Activated CD8-positive, alpha-beta T cell treated with anti-CD3 and anti-CD28 coated beads, Interleukin-2, amount 10 ng/mL, durations not matched to agents 7 days and 5 days (primary cell): ENCODE data around the gene CNTN1. TPM values are rescaled to one million over a fixed set of nuclear protein-coding genes. Genes with fewer than 3 reads are reported as not detected.

ENCODE experiments used
- ATAC-seq: fragments of 150-1000 bp; cut with Tn5 transposase; one replicate; pipeline ENCODE4 v1.10.0; 2021; ENCODE audit warnings: moderate library complexity
- CTCF ChIA-PET: fragments of 350-600 bp; sonication (Branson Sonifier 250); formaldehyde crosslinking; loops from one replicate; lab custom pipeline; 2021; ENCODE audit warnings: antibody characterized with exemption; lab: Charles Lee
- POLR2A ChIA-PET: fragments of 350-600 bp; sonication (Branson Sonifier 250); formaldehyde crosslinking; loops from one replicate; lab custom pipeline; 2021; ENCODE audit warnings: antibody characterized with exemption; lab: Charles Lee
- DNase-seq: peaks from one replicate; pipeline ENCODE4 v3.0.0-alpha.2; 2020
- H3K27ac Mint-ChIP-seq: one replicate; pipeline ENCODE4 v1.8.0; 2021; ENCODE audit warnings: mild to moderate bottlenecking, mixed read lengths
- H3K27me3 Mint-ChIP-seq: one replicate; pipeline ENCODE4 v1.8.0; 2021; ENCODE audit warnings: low read depth, mixed read lengths
- H3K36me3 Mint-ChIP-seq: one replicate; pipeline ENCODE4 v1.8.0; 2021; ENCODE audit warnings: low read depth, mixed read lengths
- H3K4me1 Mint-ChIP-seq: one replicate; pipeline ENCODE4 v1.8.0; 2021; ENCODE audit warnings: low read depth, mixed read lengths
- H3K4me3 Mint-ChIP-seq: one replicate; pipeline ENCODE4 v1.8.0; 2021; ENCODE audit warnings: mild to moderate bottlenecking, mixed read lengths
- H3K9me3 Mint-ChIP-seq: one replicate; pipeline ENCODE4 v1.8.0; 2022; ENCODE audit warnings: mixed read lengths; ENCODE audit not compliant: insufficient read depth
- total RNA-seq, 2 experiments: library from RNA; stranded (reverse); gene quantifications; one replicate each; pipeline ENCODE4 v1.2.3, GENCODE V29; 2021

Gene CNTN1
- total RNA-seq, 2 experiments from 2014 or later: not detected

- H3K27ac Mint-ChIP-seq: no peak overlapping the region
- no peak overlapping the region for H3K4me3 Mint-ChIP-seq
- POLR2A ChIA-PET: no interaction called here
- DNase-seq (no peak), ATAC-seq (no peak)
- CTCF ChIA-PET: no interaction called here
- no peaks in the 10 kb centered on the region for H3K4me1 Mint-ChIP-seq
- no peaks in the 10 kb centered on the region for H3K9me3 Mint-ChIP-seq
- H3K36me3 Mint-ChIP-seq: no peaks in the 10 kb centered on the region
- H3K27me3 Mint-ChIP-seq: no peaks in the 10 kb centered on the region
Measured at GRCh38 chr12:41026151-41026550, 333.9 kb downstream of the CNTN1 start.

- ATAC-seq (no peak), DNase-seq (no peak)
- H3K27me3 Mint-ChIP-seq: no peaks in the 10 kb centered on the region
- POLR2A ChIA-PET: no interaction called here
- CTCF ChIA-PET: no interaction called here
- H3K27ac Mint-ChIP-seq: no peak overlapping the region
- no peak overlapping the region for H3K4me3 Mint-ChIP-seq
- no peaks in the 10 kb centered on the region for H3K36me3 Mint-ChIP-seq
- H3K4me1 Mint-ChIP-seq: no peaks in the 10 kb centered on the region
- no peaks in the 10 kb centered on the region for H3K9me3 Mint-ChIP-seq
Measured at GRCh38 chr12:41032386-41032785, 340.1 kb downstream of the CNTN1 start.

- Mint-ChIP-seq H3K27me3 (no peaks in the 10 kb centered on the region), H3K27ac (no peak overlapping the region), H3K4me1 (no peaks in the 10 kb centered on the region), H3K9me3 (no peaks in the 10 kb centered on the region), H3K36me3 (no peaks in the 10 kb centered on the region), H3K4me3 (no peak overlapping the region)
- CTCF ChIA-PET: no interaction called here
- DNase-seq (no peak), ATAC-seq (no peak)
- POLR2A ChIA-PET: no interaction called here
Measured at GRCh38 chr12:41034686-41035085, 342.4 kb downstream of the CNTN1 start.

GRCh38 chr12:41039461-41039860, 347.2 kb downstream of the CNTN1 start:
- no peaks in the 10 kb centered on the region for H3K36me3 Mint-ChIP-seq
- H3K27me3 Mint-ChIP-seq: no peaks in the 10 kb centered on the region
- no peak for ATAC-seq
- no peaks in the 10 kb centered on the region for H3K4me1 Mint-ChIP-seq
- ChIA-PET CTCF (no interaction called here), POLR2A (no interaction called here)
- no peaks in the 10 kb centered on the region for H3K9me3 Mint-ChIP-seq
- H3K27ac Mint-ChIP-seq: no peak overlapping the region
- no peak for DNase-seq
- H3K4me3 Mint-ChIP-seq: no peak overlapping the region

- ChIA-PET CTCF (no interaction called here), POLR2A (no interaction called here)
- no peaks in the 10 kb centered on the region for H3K4me1 Mint-ChIP-seq
- H3K36me3 Mint-ChIP-seq: no peaks in the 10 kb centered on the region
- no peak for ATAC-seq
- no peaks in the 10 kb centered on the region for H3K27me3 Mint-ChIP-seq
- no peak for DNase-seq
- H3K9me3 Mint-ChIP-seq: no peaks in the 10 kb centered on the region
- no peak overlapping the region for H3K27ac Mint-ChIP-seq
- H3K4me3 Mint-ChIP-seq: no peak overlapping the region
Measured at GRCh38 chr12:41045509-41045908, 353.3 kb downstream of the CNTN1 start.

GRCh38 chr12:41049033-41049432, 356.8 kb downstream of the CNTN1 start:
- Mint-ChIP-seq H3K4me1 (no peaks in the 10 kb centered on the region), H3K27ac (no peak overlapping the region), H3K27me3 (no peaks in the 10 kb centered on the region), H3K36me3 (no peaks in the 10 kb centered on the region), H3K9me3 (no peaks in the 10 kb centered on the region), H3K4me3 (no peak overlapping the region)
- DNase-seq: no peak
- CTCF ChIA-PET: no interaction called here
- no peak for ATAC-seq
- POLR2A ChIA-PET: no interaction called here

- Mint-ChIP-seq H3K9me3 (no peaks in the 10 kb centered on the region), H3K27ac (no peak overlapping the region), H3K4me1 (no peaks in the 10 kb centered on the region), H3K4me3 (no peak overlapping the region), H3K27me3 (no peaks in the 10 kb centered on the region), H3K36me3 (no peaks in the 10 kb centered on the region)
- CTCF ChIA-PET: no interaction called here
- DNase-seq: no peak
- no peak for ATAC-seq
- POLR2A ChIA-PET: no interaction called here
Measured at GRCh38 chr12:41051954-41052353, 359.7 kb downstream of the CNTN1 start.

GRCh38 chr12:41052441-41052840, 360.2 kb downstream of the CNTN1 start:
- no peak for ATAC-seq
- H3K36me3 Mint-ChIP-seq: no peaks in the 10 kb centered on the region
- CTCF ChIA-PET: no interaction called here
- H3K27ac Mint-ChIP-seq: no peak overlapping the region
- POLR2A ChIA-PET: no interaction called here
- H3K9me3 Mint-ChIP-seq: no peaks in the 10 kb centered on the region
- no peak for DNase-seq
- no peaks in the 10 kb centered on the region for H3K4me1 Mint-ChIP-seq
- no peak overlapping the region for H3K4me3 Mint-ChIP-seq
- no peaks in the 10 kb centered on the region for H3K27me3 Mint-ChIP-seq

- H3K27me3 Mint-ChIP-seq: no peaks in the 10 kb centered on the region
- POLR2A ChIA-PET: no interaction called here
- H3K27ac Mint-ChIP-seq: no peak overlapping the region
- no peak overlapping the region for H3K4me3 Mint-ChIP-seq
- no peaks in the 10 kb centered on the region for H3K9me3 Mint-ChIP-seq
- H3K36me3 Mint-ChIP-seq: no peaks in the 10 kb centered on the region
- no peak for ATAC-seq
- DNase-seq: no peak
- no peaks in the 10 kb centered on the region for H3K4me1 Mint-ChIP-seq
- CTCF ChIA-PET: no interaction called here
Measured at GRCh38 chr12:41053046-41053445, 360.8 kb downstream of the CNTN1 start.

GRCh38 chr12:41055875-41056577, 363.8 kb downstream of the CNTN1 start:
- no peak for DNase-seq
- no peak overlapping the region for H3K4me3 Mint-ChIP-seq
- H3K36me3 Mint-ChIP-seq: no peaks in the 10 kb centered on the region
- no peaks in the 10 kb centered on the region for H3K9me3 Mint-ChIP-seq
- H3K27me3 Mint-ChIP-seq: no peaks in the 10 kb centered on the region
- CTCF ChIA-PET: no interaction called here
- ATAC-seq: no peak
- H3K27ac Mint-ChIP-seq: no peak overlapping the region
- H3K4me1 Mint-ChIP-seq: no peaks in the 10 kb centered on the region
- POLR2A ChIA-PET: no interaction called here

GRCh38 chr12:41058266-41058665, 366.0 kb downstream of the CNTN1 start:
- Mint-ChIP-seq H3K27ac (no peak overlapping the region), H3K4me1 (no peaks in the 10 kb centered on the region), H3K36me3 (no peaks in the 10 kb centered on the region), H3K4me3 (no peak overlapping the region), H3K9me3 (no peaks in the 10 kb centered on the region), H3K27me3 (no peaks in the 10 kb centered on the region)
- DNase-seq (no peak), ATAC-seq (no peak)
- ChIA-PET POLR2A (no interaction called here), CTCF (no interaction called here)

GRCh38 chr12:41061192-41061591, 369.0 kb downstream of the CNTN1 start:
- CTCF ChIA-PET: no interaction called here
- no peak overlapping the region for H3K4me3 Mint-ChIP-seq

GRCh38 chr12:41064411-41064810, 372.2 kb downstream of the CNTN1 start:
- H3K4me1 Mint-ChIP-seq: no peaks in the 10 kb centered on the region

More at GRCh38 chr12:41061192-41061591, 369.0 kb downstream of the CNTN1 start:
- Mint-ChIP-seq H3K9me3 (no peaks in the 10 kb centered on the region), H3K36me3 (no peaks in the 10 kb centered on the region), H3K4me1 (no peaks in the 10 kb centered on the region), H3K27ac (no peak overlapping the region), H3K27me3 (no peaks in the 10 kb centered on the region)
- no peak for ATAC-seq
- DNase-seq: no peak
- POLR2A ChIA-PET: no interaction called here

More at GRCh38 chr12:41064411-41064810, 372.2 kb downstream of the CNTN1 start:
- H3K9me3 Mint-ChIP-seq: no peaks in the 10 kb centered on the region
- DNase-seq (no peak), ATAC-seq (no peak)
- no peak overlapping the region for H3K27ac Mint-ChIP-seq
- H3K4me3 Mint-ChIP-seq: no peak overlapping the region
- POLR2A ChIA-PET: interaction anchor here (0.7 kb wide), 1 partner anchor 269 kb away, joined by 3 read pairs; no protein-coding TSS in a partner anchor
- no peaks in the 10 kb centered on the region for H3K27me3 Mint-ChIP-seq
- no peaks in the 10 kb centered on the region for H3K36me3 Mint-ChIP-seq
- CTCF ChIA-PET: no interaction called here
